Body of pancreas (tissue), 4 donors: ENCODE measurements around the gene CA9.

Source experiments
- POLR2A ChIP-seq, 3 donors: fragments of 450-650 bp; IDR thresholded peaks; one replicate each; pipeline ENCODE4 v1.6.1; 2016; ENCODE audit warnings: antibody characterized with exemption in 3 of 3, mild to moderate bottlenecking in 2 of 3
- TF ChIP-seq, protein P1 (sequence below), 7 experiments: fragments of 450-650 bp in 4 of 7; fragments of 200-600 bp in 3 of 7; sonication (generic) in 3 of 7; IDR thresholded peaks; one replicate each; pipeline ENCODE4 v1.5.1; 2016 to 2019; ENCODE audit warnings: antibody characterized with exemption in 7 of 7

DNA sequence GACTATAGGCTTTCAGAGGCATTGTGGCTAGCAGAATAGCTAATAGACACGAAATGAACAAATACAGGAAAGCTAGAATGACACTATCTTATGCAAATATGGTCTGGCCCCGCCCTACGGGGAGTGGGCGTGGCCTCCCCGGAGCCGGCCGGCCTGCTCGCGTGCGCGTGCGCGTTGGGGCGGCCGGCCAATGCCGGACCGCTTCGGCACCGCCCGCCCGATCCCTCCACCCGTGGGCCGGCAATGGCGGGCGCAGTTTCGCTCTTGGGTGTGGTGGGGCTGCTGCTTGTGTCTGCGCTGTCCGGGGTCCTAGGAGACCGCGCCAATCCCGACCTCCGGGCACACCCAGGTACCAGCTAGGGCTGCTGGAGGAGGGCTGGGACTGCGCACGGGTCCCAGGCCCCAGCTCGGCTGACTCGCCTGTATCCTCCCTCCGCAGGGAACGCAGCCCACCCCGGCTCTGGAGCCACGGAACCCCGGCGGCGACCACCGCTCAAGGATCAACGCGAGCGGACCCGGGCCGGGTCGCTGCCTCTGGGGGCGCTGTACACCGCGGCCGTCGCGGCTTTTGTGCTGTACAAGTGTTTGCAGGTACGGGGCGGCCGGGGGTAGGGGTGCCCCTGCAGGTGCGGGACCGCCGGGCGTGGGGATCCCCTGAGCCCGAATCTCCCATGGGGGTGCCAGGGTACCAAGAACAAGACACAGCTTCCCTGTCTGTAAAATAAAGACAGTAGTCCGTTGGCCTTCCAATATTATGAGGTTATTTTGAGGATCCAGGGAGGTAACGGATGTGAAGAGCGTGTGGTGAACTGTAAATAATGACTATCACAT, 15.4 kb upstream of the CA9 start, which contains the start of gene CCDC107:
- TF ChIP-seq, protein P1, sequence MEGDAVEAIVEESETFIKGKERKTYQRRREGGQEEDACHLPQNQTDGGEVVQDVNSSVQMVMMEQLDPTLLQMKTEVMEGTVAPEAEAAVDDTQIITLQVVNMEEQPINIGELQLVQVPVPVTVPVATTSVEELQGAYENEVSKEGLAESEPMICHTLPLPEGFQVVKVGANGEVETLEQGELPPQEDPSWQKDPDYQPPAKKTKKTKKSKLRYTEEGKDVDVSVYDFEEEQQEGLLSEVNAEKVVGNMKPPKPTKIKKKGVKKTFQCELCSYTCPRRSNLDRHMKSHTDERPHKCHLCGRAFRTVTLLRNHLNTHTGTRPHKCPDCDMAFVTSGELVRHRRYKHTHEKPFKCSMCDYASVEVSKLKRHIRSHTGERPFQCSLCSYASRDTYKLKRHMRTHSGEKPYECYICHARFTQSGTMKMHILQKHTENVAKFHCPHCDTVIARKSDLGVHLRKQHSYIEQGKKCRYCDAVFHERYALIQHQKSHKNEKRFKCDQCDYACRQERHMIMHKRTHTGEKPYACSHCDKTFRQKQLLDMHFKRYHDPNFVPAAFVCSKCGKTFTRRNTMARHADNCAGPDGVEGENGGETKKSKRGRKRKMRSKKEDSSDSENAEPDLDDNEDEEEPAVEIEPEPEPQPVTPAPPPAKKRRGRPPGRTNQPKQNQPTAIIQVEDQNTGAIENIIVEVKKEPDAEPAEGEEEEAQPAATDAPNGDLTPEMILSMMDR (IDR thresholded peaks at IDR 0.05), result peak; percentile 49 to 83 (median 71)
- TF ChIP-seq POLR2A (IDR thresholded peaks at IDR 0.05), result peak; percentile 69 to 88 (median 82)
